A673 (cell line): ENCODE measurements around the gene MTHFD2. TPM values are rescaled to one million over a fixed set of nuclear protein-coding genes. Genes with fewer than 3 reads are reported as not detected.

Source experiments
- BruUV-seq: library from RNA; stranded (reverse); fragments of 400-500 nt; replicated peaks from 2 replicates; lab custom pipeline; 2021; lab: Mats Ljungman, UMichigan
- CTCF ChIA-PET: fragments of 300-600 bp; sonication (Branson Sonifier 250); formaldehyde crosslinking; loops from one replicate; lab custom pipeline; 2022; ENCODE audit warnings: antibody characterized with exemption; lab: Charles Lee
- POLR2A ChIA-PET: fragments of 300-600 bp; sonication (Branson Sonifier 250); formaldehyde crosslinking; loops from one replicate; lab custom pipeline; 2022; ENCODE audit warnings: antibody characterized with exemption; ENCODE audit not compliant: low non-redundant PET; lab: Charles Lee
- DNase-seq: peaks from one replicate; pipeline ENCODE4 v3.0.0-alpha.2; 2015; ENCODE audit warnings: low spot score
- H3K27ac ChIP-seq: fragments of 200-600 bp; sonication (generic); 2 replicates; pipeline ENCODE4 v1.5.1; 2016; ENCODE audit warnings: mixed run types, low read depth, mild to moderate bottlenecking, mixed read lengths, antibody characterized with exemption, low read length; ENCODE audit not compliant: poor library complexity, severe bottlenecking
- H3K27me3 ChIP-seq: fragments of 200-600 bp; sonication (generic); replicated peaks from 2 replicates; pipeline ENCODE4 v1.6.1; 2017; ENCODE audit warnings: mixed run types, low read depth, mild to moderate bottlenecking, mixed read lengths, antibody characterized with exemption, low read length; ENCODE audit not compliant: insufficient read depth, poor library complexity
- H3K36me3 ChIP-seq: fragments of 200-600 bp; sonication (generic); 2 replicates; pipeline ENCODE4 v1.6.1; 2016; ENCODE audit warnings: mixed run types, mild to moderate bottlenecking, mixed read lengths, antibody characterized with exemption, low read length; ENCODE audit not compliant: insufficient read depth, poor library complexity, severe bottlenecking
- H3K4me1 ChIP-seq: fragments of 200-600 bp; sonication (generic); 2 replicates; pipeline ENCODE4 v1.6.1; 2017; ENCODE audit warnings: mixed run types, mild to moderate bottlenecking, mixed read lengths, antibody characterized with exemption, low read length; ENCODE audit not compliant: insufficient read depth, poor library complexity, severe bottlenecking
- H3K4me3 ChIP-seq: fragments of 200-600 bp; sonication (generic); 2 replicates; pipeline ENCODE4 v1.5.1; 2016; ENCODE audit warnings: low read depth, mixed run types, mild to moderate bottlenecking, mixed read lengths, low read length; ENCODE audit not compliant: poor library complexity, severe bottlenecking
- H3K9me3 ChIP-seq: fragments of 200-600 bp; sonication (generic); 2 replicates; pipeline ENCODE4 v1.6.1; 2016; ENCODE audit warnings: mixed run types, low read depth, mild to moderate bottlenecking, mixed read lengths, antibody characterized with exemption, low read length; ENCODE audit not compliant: poor library complexity, severe bottlenecking
- CTCF ChIP-seq: fragments of 300-800, 200-600 bp; sonication (generic); conservative IDR thresholded peaks from 2 replicates; pipeline ENCODE4 v1.5.1; 2017; ENCODE audit warnings: low read depth, mild to moderate bottlenecking, antibody characterized with exemption, low read length, moderate library complexity, mixed read lengths
- EZH2 ChIP-seq: fragments of 200-600 bp; sonication (generic); IDR thresholded peaks from 2 replicates; pipeline ENCODE4 v1.6.1; 2017; ENCODE audit warnings: borderline replicate concordance, low read depth, mild to moderate bottlenecking, mixed read lengths, antibody characterized with exemption, low read length; ENCODE audit not compliant: poor library complexity, severe bottlenecking
- intact Hi-C: fragments of 100-400 bp; cut with micrococcal nuclease; formaldehyde crosslinking; loops from one replicate; pipeline ENCODE4 v1.10.0; 2022; ENCODE audit not compliant: unreplicated experiment
- total RNA-seq: library from RNA; stranded (reverse); gene quantifications from 2 replicates; pipeline ENCODE4 v1.2.3, GENCODE V29; 2021

Gene MTHFD2
- total RNA-seq, 1 experiment from 2014 or later, result 252 TPM

DNA sequence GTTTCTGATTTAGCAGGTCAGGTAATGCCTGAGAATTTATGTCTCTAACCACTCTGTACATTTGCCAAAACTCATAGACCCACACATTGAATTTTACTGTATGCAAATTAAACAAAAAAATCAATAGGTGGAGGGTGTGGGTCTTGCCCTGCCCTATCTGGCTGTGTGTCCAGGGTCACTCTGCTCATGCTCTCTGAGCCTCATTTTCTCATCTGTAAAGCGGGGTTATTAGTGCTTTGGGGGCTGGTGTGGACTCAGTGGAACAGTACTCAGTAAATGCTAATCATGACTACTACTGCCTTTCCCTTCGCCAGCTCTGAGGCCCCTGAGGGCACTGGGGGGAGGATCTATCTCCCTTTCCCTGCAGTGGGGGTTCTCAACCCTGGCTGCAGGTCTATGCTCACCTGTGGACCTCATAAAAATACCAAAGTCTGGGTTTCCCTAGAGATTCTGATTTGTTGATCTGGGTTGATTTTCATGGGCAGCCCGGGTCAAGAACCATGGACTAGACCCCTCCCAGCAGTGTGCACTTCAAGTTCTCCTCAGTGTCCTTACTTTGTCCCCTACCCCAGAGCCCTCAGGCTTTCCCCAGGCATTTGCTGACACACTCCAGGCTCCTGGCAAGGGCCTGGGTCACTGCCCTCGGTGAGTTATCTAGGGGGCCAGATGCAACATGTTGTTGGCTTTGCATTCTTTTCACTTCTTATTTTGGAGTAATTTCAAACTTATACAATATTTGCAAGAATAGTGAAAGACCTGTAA is 27.5 kb downstream of the MTHFD2 start:
- H3K9me3 ChIP-seq, result no peaks in the 10 kb centered on the region
- no peaks in the 10 kb centered on the region for H3K4me1 ChIP-seq
- no peak for DNase-seq
- intact Hi-C loops, result no loop called here
- no peaks in the 10 kb centered on the region for H3K36me3 ChIP-seq
- TF ChIP-seq EZH2 (no peak), CTCF (no peak)
- POLR2A ChIA-PET, result no interaction called here
- no peak overlapping the region for H3K4me3 ChIP-seq
- no peaks in the 10 kb centered on the region for H3K27me3 ChIP-seq
- H3K27ac ChIP-seq, result no peak overlapping the region
- no TSS peak for BruUV-seq
- CTCF ChIA-PET, result no interaction called here

DNA sequence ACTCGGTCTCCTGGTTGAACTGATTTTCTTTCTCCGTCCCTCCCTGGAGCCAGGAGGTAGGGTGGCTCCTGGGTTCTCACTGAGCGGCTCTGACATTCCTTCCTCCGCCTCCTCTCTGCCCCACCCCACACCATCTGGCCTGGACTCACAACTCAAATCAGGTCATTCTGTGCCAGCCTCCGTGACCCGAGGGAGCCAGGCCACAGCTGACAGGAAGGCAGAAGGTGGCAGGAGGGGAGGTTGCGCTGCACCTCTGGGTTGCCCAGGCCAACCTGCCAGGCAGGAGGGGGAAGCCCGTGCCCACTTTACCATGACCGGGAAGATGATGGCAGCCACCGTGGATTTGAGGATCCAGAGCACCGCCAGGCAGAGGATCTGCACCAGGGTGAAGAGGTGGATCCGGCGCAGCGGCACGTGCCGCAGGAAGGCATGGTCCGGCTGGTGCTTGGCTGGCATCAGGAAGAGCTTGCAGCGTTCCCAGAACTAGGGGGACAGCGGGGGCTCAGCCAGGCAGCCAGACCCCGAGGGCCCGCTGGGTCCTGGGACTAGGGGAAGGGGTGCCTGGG is 28.3 kb downstream of the MTHFD2 start:
- intact Hi-C loops, result no loop called here
- no peaks in the 10 kb centered on the region for H3K27me3 ChIP-seq
- no peaks in the 10 kb centered on the region for H3K4me1 ChIP-seq
- no peak overlapping the region for H3K27ac ChIP-seq
- ChIA-PET POLR2A (no interaction called here), CTCF (no interaction called here)
- no peaks in the 10 kb centered on the region for H3K9me3 ChIP-seq
- no peaks in the 10 kb centered on the region for H3K36me3 ChIP-seq
- no TSS peak for BruUV-seq
- no peak for DNase-seq
- TF ChIP-seq EZH2 (no peak), CTCF (no peak)
- no peak overlapping the region for H3K4me3 ChIP-seq

DNA sequence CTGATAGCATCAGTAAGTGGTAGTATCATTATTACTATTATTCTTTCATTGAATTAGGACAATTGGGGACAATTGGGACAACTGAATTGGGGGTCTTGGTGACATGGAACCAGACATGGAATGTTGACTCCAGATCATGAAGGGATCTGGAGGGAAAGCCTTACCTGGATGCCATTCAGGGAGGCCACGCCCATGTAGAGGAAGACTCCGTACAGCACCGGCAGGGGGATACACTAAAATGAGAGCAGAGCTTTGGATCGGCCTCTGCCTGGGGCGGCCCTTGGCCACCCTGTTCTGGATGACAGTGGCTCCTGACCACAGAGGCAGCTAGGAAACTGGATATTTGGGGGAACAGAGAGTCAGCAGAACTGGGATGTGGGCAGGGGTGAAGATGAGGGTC is 29.2 kb downstream of the MTHFD2 start:
- H3K27ac ChIP-seq, result no peak overlapping the region
- intact Hi-C loops, result no loop called here
- no peak for TF ChIP-seq CTCF
- no peak for TF ChIP-seq EZH2
- no peak for DNase-seq
- no peaks in the 10 kb centered on the region for H3K36me3 ChIP-seq
- CTCF ChIA-PET, result no interaction called here
- H3K27me3 ChIP-seq, result no peaks in the 10 kb centered on the region
- H3K4me1 ChIP-seq, result no peaks in the 10 kb centered on the region
- no peaks in the 10 kb centered on the region for H3K9me3 ChIP-seq
- BruUV-seq, result no TSS peak
- H3K4me3 ChIP-seq, result no peak overlapping the region
- POLR2A ChIA-PET, result interaction anchor here (0.5 kb wide), 1 partner anchor 9 kb away, joined by 5 read pairs; no protein-coding TSS in a partner anchor
